Activated CD4-positive, alpha-beta T cell treated with anti-CD3 and anti-CD28 coated beads for 1 hour (primary cell): ENCODE data around the gene CSNK2A1.
"Not testable (repeated sequence)": the region's sequence is repeated elsewhere in the genome, so short reads cannot be mapped to it uniquely, and the experiment has no call there.

Experiments used
- DNase-seq: peaks from one replicate; pipeline ENCODE4 v3.0.0-alpha.2; 2020

Gene CSNK2A1

DNA sequence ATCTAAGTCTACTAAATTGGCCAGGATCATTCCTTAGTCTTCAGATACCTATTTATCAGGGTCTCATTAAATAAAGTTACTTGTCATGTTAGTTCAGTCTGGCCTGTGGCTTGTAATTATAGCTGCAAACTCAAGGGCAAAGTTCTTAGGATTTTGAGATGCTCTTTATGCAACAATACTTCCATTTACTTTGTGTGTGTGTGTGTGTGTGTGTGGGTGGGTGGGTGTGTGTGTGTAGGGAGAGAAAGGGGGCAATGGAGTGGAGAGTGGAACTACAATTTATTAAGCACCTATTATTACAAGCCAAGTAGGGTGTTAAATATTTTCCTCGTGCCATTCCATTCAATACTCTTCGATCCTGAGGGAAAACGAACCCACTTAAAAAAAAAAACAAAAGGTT lies 63.5 kb downstream of the CSNK2A1 start:
- DNase-seq = no peak

GRCh38 chr20:479487-479886 lies 64.1 kb downstream of the CSNK2A1 start:
- no peak for DNase-seq

DNA sequence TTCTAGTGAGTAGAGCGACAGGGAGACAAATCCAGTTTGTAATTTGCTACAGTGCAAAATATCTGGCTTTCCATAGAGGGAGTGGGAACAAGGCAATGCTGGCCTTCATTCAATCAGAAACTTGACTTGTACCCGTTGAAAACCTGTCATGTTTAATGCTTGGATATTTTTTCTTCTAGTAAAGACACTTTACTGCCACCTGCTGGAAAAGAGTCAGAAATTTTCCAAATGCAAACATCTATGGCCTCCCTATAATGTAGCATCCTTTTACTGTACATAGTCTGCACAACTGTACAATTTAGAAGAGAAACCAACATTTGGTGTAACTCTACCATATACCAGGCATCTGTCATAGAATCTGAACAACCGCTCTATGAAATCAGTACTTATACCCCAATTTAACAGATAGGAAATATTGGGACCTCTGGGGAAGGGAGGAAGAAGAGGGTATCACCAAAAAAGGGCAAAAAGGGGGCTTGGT lies 64.6 kb downstream of the CSNK2A1 start:
- DNase-seq = no peak

DNA sequence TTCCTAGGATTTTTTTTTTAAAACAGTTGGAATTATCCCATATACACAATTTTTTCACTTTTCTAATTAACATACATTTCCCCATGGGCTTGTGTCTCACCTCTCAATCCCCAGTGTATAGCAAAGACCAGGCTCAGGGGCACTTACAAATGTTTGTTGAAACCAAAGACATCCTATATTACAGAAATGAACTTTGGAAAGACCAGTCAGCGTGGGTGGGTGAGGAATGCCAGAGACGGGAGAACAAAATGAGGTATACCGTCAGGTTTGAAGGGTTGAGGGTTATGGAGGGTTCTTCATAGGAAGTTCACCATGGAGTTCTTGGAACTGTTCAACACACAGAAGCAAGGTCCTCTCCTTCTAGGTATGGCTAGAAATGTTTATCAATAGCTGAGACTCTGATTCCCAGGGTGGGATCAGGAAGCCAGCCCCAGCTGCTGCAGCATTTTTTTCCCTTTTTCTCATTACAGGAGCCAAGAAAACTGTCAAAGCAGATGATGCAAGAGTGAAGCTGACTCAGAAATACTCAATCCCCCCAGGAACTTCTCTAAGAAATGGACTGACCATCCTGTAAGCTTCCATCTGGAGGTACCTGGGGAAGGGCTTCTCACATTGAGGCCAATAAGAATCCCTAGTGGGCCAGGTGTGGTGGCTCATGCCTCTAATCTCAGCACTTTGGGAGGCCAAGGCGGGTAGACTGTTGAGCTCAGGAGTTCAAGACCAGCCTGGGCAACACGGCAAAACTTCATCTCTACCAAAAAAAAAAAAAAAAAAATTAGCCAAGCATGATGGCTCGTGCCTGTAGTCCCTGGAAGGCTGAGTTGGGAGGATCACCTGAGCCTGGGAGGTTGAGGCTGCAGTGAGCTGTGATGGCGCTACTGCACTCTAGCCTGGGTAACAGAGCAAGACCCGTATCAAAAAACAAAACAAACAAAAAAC lies 65.3 kb downstream of the CSNK2A1 start:
- no peak for DNase-seq

DNA sequence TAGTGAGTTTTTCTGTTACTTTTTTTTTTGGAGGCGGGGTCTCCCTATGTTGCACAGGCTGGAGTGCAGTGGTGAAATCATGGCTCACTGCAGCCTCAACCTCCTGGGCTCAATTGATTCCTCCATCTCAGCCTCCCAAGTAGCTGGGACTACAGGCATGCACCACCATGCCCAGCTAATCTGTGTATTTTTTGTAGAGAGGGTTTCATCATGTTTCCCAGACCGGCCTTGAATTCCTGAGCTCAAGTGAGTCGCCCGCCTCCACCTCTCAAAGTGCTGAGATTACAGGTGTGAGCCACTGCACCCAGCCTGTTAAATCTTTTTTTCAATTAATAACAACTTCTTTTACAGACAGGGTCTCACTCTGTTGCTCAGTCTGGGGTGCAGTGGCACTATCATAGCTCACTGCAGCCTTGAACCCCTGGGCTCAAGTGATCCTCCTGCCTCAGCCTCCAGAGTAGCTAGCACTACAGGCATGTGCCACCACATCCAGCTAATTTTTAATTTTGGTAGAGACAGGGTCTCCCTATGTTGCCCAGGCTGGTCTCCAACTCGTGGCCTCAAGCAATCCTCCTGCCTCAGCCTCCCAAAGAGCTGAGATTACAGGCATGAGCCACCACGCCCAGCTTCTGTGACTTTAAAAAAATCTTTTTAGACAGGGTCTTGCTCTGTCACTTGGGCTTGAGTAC lies 66.9 kb downstream of the CSNK2A1 start:
- not testable (repeated sequence) for DNase-seq

GRCh38 chr20:475463-476357 lies 67.9 kb downstream of the CSNK2A1 start:
- DNase-seq = no peak

- no peak for DNase-seq
Measured at GRCh38 chr20:474581-474980, 69.0 kb downstream of the CSNK2A1 start.

DNA sequence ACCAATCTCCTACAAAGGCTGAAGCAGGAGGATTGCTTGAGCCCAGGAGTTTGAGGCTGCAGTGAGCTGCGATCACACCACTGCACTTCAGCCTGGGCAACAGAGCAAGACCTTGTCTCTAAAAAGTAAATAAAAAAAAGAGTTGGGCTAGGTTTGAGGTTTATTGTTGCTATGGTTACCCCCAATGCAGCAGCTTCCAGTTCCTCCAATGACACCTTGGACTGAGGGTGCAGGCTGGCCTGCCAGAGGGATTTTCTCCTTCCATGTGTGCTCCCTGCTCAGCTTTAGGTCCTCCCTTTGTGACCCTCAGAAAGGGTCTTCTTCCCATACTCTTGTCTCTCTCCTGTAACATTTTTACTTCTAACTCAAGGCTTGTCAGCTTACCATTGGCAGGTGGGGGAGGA lies 70.7 kb downstream of the CSNK2A1 start:
- no peak for DNase-seq

- DNase-seq = no peak
Measured at GRCh38 chr20:472137-472846, 71.3 kb downstream of the CSNK2A1 start.

DNA sequence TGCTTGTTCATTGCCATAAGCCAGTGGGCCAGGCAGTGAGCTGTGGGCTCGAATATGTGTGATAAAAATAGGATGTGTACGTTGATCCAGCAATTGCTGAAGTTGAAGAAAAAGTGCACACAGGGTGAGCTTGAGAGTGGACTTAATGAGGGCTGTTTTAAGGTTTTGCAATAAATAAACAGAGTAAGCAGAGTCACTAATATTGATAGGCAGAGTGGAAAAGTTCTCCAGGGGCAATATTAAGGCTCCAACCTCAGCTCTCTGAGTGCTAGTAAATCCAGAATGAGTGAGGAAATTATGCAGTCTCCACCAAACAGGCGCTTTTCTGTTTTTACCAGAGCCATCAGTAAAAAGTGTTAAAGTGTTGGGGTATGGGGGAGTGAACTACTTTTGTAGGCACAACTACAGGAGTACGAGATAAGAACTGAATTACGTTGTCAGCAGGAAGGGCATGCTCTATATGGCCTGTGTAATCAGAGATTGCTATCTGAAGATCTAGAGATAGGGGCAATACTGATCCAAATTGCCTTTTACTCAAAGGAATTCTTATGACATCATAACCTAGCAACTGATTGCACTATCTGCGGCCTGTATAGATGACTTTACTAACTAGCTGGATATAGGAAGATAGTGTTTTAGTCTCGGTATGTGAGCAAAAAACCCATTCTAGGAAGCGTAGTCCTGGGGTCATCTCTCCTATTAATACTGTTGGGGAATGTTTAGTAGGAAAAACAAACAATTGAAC lies 73.7 kb downstream of the CSNK2A1 start:
- no peak for DNase-seq

GRCh38 chr20:467755-468154 lies 75.8 kb downstream of the CSNK2A1 start:
- no peak for DNase-seq

DNA sequence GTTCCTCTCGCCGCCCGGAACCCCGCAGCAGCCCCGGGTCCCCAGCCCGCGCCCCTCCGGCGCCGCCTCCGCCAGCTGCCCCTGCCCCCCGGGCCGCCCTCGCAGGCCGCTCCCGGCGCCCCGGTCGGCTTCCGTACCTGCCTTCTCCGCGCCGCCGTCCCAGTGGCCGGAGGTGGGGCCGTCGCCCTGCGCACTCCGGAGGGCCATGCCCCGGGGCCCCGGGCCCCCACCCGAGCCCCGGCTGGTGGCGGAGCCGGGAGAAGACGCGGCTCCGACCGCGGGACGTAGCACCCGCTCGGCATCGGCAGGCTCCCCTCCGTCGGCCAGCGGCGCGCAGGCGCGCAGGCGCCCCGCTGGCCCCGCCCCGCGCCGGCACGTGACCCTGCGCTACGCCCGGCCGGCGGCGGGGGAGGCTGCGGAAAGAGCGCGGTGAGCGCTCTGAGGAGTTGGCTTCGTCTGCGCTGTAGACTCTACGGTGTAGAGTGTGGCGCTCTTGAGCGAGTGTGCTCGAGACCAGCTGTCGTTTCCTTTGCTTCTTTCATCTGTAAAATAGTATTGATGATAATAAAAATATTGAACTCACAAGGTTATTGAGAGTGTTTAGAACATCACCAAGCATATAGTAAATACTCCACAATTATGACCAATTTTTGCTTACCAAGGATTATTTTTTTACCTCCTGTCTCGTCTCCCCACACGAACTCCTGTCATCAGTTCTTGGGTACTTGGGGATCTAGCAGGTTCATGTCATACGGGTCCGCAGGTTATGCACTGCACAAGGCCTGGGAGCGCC lies 81.2 kb downstream of the CSNK2A1 start, which contains the start of gene TBC1D20:
TSS of gene TBC1D20 (minus strand) at position 335 of the 793 bp plus-strand sequence. CDS start at position 207, 128 bp downstream.
- DNase-seq = peak; percentile 80

DNA sequence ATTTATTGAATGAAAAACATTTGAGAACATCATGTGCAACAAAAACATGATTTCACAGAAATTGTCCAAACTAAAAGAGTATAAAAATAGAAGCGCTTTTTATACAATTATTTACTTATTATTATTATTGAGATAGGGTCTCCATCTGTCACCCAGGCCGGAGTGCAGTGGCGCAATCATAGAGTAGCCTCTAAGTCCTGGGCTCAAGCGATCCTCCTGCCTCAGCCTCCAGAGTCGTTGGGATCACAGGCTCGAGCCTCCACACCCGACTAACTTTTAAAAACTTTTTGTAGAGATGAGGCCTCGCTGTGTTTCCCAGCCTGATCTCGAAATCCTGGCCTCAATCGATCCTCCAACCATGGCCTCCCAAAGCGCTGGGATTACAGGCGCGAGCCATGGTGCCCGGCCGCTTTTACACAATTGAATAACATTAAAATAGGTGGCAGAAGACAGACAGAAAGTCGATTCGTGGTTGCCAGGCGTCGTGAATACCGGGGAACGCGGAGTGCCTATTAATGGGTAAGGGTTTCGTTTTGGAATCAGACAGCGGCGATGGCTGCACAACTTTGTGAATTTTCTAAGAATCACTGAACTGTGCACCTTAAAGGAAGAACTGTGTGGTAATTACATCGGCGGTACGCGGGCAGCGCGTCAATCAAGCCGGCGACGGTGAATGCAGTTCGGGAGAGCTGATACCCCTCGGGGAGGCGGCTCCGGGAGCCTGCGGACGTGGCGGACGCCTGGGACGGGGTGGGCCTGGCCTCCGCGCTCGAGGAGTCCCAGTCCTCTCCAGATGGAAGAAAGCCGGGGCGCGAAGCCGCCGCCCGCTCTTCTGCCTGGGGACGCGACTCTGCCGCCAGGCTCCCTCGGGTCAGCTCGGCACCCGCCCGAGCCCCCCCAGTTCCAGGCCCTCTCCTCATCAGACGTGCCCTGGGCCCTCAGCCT lies 82.1 kb downstream of the CSNK2A1 start:
- peak; percentile 32 for DNase-seq

GRCh38 chr20:460707-461106 lies 82.9 kb downstream of the CSNK2A1 start:
- no peak for DNase-seq

- DNase-seq = no peak
Measured at GRCh38 chr20:460180-460579, 83.4 kb downstream of the CSNK2A1 start.

- no peak for DNase-seq
Measured at GRCh38 chr20:458776-459175, 84.8 kb downstream of the CSNK2A1 start.

- no peak for DNase-seq
Measured at GRCh38 chr20:454951-455350, 88.6 kb downstream of the CSNK2A1 start.

DNA sequence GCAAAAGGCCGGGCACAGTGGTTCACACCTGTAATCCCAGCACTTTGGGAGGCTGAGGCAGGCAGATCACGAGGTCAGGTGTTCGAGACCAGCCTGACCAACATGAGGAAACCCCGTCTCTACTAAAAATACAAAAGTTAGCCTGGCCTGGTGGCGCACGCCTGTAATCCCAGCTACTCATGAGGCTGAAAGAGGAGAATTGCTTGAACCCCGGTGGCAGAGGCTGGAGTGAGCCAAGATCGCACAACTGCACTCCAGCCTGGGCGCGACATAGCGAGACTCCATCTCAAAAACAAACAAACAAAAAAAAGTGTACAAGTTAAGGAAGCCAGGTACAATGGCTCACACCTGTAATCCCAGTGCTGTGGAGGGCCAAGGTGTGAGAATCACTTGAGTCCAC lies 91.6 kb downstream of the CSNK2A1 start:
- DNase-seq = not testable (repeated sequence)
